GM19467 (cell line): ENCODE measurements around the gene GPC5.

Experiments used
- ATAC-seq: cut with Tn5 transposase; IDR thresholded peaks from one replicate; pipeline ENCODE4 v1.9.1; 2021; ENCODE audit warnings: mild to moderate bottlenecking, moderate library complexity; ENCODE audit not compliant: unreplicated experiment

Gene GPC5

DNA sequence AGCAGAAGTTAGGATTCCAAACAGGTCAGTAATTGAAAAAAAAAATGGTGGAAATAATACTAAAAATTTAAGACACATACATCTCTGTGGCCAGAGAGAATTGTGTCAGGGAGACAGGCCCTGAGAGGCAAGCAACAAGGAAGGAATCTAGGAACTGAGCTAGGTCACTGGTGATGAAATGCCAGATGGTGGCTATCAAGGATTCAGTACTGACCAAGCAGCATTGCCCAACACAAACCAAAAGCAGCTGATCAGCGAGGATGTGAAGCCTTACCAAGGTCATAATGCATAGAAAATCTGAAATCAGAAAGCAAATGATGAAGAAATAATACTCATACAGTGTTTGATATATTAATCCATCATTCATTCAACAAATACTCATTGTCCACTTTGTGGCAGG is 905.0 kb downstream of the GPC5 start:
- no peak for ATAC-seq

DNA sequence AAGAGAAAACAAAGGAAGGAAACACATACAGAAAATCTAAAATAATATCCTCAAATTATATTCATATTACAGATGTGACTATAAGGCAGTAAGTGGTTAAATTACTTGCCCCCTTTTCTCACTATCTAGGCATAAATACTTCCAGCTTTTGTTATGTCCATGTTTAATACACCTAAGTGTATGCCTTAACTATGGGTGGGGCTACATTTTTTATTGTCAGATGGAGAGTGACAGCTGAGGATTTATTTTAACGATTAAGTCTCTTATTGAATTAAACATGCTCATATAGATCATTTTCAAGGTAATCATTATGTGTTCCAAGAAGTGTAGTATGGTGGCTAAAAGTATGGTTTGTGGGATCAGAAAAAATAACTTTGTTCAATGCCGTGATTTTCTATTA is 909.3 kb downstream of the GPC5 start:
- ATAC-seq = no peak

DNA sequence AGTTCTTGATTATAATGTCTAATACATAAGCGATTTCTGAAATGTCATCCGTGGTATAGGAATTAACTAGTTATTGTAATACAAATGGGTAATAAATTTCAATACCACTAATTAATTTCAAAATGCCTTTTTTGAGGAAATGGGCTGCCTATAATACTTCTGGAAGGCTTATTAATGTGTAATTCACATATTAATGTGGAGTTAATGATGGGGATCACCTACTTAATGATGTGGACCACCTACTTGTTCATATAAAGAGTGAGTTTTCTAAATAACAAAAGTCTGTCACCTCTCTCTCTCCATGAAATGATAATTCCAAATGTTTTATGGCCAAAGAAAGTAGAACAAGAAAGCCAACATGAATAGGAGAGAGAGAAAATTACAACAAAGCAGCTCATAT is 914.4 kb downstream of the GPC5 start:
- ATAC-seq = no peak

DNA sequence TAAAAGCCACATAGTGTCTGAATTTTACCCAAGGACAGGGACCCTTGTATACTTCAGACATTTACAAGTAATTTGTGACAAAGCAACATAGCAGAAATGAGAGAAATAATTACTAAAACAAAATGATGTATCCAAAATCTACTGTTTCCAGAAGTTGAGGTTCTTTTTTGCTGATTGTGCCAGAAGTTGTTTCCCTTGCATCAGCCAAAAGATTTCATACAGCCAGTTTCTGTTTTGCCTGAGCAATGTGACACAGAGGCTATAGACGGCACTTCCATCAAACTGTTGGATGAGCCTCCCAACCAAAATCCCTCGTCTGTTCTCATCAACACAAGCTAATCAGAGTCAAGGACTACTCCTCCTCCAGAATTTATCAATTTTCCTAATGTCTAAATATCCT is 915.0 kb downstream of the GPC5 start:
- no peak for ATAC-seq

DNA sequence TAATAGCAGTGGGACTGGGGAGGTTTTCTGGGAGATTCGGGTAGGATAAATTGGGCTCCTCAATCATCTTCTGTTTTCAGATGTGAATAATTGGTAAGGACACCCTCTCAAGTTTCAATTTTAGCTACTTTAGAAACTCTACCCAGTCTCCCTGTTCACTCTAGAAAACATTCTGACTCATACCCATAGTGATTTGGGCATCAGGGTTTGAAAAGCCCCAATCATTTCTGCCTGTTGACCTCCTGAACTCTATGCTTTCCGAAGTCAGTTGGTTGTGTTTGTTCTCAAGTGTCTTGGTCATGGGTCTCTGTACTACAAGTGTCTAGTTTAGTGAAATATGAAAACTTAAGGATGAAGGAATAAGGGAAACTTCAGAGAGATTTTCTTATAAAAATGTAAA is 916.8 kb downstream of the GPC5 start:
- ATAC-seq = no peak

DNA sequence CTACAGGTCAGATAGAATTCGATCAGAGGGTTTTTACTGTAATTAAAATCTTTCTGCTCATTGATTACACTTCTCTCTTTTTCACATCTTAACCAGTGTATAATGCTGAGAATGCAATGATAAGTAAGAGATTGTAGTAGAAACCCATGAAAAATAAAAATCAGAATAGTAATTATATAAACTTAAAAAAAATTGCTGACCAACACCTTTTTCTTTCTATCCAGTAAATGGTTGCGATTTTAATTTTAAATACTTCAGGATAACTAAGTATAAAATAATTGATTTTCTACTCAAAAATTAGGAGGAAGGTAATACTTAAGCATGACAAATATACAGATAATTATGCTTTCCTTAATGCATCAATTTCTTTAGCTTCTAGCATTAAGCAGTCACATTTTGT is 917.6 kb downstream of the GPC5 start:
- ATAC-seq = no peak

DNA sequence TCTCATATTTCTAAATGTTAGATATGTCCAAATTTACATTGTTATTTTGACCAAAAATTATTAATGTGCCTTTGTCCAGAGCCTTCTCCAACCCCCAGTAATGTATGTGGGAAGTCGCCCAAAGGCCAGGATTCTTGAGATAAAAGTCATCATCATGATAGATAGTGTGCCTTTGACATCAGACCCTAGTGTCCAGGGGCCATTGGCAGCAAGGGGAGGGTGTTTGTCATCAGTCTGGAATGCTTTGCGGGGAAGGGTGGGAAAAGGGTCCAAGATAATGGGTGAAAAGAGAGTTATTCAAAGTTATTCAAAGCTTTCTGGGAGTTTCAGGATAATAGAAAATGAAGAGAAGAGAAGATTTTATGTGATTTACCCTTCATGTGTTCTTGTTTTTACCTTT is 918.6 kb downstream of the GPC5 start:
- no peak for ATAC-seq

DNA sequence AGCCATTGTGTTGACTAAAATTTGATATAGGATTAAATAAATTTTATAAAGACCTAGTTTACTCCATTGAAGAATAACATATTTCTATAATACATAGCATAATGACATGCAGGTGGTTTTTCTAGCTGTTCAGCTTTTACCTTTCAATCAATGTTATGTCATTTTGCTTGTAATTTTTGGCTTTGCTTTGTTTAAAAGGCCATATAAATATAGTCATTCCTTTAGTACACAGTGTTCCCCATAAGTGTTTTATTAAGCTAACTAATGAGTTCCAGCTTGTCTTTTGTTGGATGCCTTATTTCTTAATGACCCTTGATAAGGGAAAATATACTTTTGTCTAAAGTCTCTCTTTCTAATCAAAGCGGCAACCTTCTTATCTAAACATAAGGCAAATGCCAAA is 921.9 kb downstream of the GPC5 start:
- no peak for ATAC-seq

DNA sequence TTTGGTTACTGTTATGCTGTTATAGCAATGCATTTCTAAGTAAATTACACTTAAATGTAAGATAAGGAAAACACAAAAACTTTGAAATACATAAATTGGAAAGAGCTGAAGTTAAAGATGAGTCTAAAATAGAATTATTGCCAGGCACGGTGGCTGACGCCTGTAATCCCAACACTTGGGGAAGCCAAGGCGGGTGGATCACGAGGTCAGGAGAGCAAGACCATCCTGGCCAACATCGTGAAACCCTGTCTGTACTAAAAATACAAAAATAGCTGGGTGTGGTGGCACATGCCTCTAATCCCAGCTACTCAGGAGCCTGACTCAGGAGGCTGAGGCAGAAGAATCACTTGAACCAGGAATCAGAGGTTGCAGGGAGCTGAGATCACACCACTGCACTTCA is 922.8 kb downstream of the GPC5 start:
- ATAC-seq = no peak

DNA sequence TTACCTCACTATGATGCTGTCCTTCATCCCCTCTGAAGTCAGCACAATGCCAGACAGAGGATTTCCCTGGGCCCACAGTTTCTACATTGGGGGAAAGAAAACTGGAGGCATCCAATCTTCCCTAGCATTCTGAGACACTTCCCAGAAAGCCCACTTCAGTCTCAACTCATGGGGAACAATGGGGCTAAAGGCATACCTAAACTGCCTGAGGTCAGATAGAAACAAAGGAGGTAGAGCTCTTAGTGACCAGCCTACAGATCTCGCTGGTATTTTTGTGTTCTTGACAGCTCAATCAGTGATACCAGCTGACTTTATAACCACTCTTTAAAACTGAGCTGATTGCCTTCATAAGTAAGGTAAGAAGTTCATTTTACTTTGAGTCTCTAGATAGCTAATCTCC is 947.2 kb downstream of the GPC5 start:
- no peak for ATAC-seq

DNA sequence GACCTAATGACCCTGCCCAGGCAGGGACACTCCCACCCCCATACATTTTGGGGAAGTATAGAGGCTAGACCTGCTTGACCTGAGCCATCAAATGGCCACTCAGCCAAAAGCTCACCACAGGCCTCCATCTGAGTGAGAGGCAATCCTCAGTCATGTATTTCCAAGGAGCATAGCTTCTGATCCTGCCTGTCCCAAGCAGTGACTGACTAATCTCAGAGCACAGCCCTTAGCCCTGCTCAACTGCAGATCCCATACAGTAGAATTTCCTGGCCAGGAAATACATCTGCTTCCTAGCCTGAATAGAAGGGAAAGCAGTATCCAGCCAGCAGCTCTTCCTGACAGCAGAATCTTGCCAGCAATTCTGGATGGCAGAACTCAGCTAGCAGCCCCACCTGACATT is 947.6 kb downstream of the GPC5 start:
- ATAC-seq = no peak

DNA sequence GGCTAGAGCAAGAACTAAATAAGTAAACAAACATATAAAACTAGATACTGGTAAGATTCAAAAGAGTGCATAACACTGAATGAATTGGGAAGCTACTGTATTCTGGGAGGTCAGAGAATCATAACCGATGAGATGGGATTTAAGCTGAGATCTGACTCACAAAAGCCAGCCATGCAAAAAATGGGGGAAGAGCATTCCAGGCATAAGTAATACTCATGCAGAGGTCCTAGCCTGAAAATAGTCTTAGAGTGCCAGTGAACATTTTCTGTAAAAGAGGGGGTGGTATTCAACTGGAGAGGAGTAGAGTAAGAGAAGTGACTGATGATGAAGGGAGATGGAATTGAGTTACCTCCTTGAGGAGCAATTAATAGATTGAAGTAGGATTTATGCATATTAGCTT is 956.2 kb downstream of the GPC5 start:
- ATAC-seq = no peak

DNA sequence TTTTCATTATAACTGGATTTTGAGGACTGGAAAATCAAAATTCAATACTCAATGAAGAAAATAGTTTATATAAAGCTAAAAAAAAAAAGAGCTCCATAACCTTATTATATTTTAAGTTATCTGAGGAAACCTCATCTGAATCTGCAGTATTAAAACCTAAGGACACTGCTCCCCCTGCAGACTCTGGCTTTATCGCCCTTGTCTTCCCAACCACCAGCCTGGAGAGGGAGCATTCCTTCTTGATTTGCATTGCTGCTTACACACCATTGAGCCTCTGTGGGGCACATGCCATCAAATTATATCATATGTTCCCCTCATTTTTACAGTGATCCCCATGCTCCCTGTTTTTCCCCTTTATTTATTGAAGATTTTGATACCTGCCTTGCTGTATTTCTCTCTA is 956.8 kb downstream of the GPC5 start:
- no peak for ATAC-seq

DNA sequence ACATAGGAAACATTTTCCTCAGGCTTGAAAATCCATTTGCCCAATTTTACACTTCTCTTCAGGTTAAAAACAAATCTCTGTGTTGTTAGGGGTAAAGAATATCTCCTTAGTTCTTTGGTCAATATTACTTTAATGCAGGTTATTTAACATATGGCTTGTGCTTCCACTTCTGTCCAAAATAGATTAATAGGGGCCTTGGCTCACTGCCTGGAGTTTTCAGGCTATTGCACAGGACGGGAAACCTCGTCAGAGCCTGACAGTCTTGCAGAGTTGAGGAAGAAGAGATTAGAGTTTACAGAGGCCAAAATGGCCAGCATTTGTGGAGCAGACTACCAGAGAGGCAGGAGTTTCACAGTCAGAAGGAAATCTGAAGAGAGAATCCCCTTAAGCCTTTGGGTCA is 964.3 kb downstream of the GPC5 start:
- no peak for ATAC-seq

DNA sequence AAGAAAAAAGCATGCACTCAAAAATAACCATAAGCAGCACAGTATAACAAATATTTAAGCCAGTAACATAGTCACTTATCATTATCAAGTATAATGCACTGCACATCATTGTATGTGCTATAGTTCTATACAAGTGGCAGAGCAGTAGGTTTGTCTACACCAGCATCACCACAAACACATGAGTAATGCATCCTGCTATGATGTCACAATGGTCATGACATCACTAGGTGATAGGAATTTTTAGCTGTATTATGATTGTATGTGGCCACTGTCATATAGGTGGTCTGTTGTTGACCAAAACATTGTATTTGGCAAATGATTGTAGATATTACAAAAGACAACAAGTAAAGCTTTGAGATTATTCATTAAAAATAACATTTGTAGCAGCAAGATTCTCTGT is 967.5 kb downstream of the GPC5 start:
- no peak for ATAC-seq

DNA sequence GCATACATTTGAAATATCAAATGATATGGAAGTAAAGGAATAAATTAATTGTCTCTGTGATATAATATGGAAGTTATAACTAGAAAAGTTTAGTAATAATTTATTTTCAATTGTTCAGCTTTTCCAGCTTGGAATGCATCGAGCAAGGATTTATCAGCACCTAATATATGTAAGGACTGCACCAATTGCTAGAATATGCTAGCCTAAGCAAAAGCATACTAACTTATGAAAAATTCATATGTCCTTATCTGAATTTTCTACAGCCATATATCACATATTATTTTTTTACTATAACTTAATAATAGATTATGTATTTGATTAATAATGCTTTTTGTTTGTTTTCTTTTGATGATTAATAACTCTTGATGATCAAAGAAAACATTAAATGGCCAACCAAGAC is 979.0 kb downstream of the GPC5 start:
- no peak for ATAC-seq

DNA sequence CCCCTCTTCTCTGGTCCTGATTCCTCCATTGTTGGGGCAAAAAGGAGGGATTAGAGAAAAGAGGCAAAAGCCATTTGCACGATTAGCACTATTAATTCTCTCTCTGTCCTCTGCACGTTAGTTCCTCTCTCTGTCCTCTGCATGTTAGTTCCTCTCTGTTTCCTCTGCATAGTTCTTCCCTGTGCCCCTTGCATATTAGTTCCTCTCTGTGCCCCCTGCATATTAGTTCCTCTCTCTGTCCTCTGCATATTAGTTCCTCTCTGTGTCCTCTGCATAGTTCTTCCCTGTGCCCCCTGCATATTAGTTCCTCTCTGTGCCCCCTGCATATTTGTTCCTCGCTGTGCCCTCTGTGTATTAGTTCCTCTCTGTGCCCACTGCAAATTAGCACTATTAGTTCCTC is 981.0 kb downstream of the GPC5 start:
- no peak for ATAC-seq

DNA sequence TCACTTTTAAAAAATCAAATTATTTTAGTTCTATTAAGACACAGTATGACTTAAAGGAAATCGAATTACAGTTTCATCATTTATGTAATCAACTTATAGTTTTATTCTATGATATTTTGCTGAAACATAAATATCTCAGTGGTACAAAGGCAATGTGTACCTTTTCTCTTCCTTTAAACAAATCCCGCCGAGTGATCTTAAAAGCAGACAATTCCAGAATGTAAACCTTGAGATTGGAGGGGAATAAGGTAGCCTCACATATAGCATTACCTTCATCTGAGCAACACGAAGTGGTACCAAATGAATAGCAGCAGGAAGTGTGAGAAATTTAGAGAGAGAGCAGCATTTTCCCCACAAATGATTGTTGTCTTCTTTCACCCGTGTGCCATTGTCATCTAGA is 986.0 kb downstream of the GPC5 start:
- ATAC-seq = no peak

DNA sequence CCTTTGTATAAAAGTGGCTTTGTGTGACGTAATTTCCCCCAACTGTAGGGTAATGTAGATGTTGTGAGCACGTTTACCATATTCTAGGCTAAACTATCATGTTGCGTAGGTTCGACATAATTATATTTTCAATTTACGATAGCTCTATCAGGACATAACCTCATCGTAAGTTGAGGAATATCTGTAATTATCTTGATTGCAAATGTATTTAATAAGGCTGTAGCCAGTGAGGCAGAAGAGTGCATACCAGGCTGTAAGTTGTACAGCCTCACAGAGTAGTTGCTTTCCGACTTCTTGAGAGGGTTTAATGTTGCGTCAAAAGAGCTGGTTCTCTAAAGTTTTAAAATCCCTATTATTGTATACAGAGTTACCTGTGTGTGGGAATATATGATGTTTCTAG is 988.8 kb downstream of the GPC5 start:
- no peak for ATAC-seq

DNA sequence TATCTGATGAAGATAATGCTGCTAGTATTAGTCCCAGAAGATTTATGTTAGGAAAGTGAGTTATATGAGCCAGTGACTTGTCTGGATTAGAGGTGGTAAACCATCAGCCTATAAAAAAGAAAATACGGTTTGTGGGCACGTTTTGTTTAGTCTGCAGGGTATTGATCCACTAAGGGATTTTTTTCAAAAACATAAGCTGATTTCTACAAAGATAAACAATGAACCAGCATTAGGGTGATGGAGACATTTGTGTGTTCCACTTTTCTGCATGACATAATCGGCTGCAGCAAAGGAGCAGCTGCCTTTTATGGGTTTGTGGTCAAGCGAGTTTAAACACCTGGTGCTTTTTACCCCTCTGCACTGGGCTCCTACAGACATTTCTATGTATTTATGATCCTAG is 991.8 kb downstream of the GPC5 start:
- ATAC-seq = no peak

DNA sequence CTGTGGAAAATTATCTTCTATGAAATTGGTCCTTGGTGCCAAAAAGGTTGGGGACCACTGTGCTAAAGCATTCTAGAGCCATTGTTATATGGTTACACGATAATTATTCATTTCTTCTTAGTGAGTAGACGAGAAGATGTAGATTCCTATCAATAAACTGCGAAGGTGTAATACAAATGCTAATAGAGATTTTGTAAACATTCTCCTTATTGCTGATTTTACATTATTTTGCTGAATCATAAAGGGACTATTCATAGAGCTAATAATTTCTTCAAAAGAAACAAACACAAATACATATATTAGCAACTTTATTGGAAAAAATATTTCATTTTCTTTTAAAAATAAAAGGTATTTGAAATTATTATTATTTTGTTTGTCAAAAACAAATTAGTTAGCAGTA is 1005.2 kb downstream of the GPC5 start:
- ATAC-seq = no peak

DNA sequence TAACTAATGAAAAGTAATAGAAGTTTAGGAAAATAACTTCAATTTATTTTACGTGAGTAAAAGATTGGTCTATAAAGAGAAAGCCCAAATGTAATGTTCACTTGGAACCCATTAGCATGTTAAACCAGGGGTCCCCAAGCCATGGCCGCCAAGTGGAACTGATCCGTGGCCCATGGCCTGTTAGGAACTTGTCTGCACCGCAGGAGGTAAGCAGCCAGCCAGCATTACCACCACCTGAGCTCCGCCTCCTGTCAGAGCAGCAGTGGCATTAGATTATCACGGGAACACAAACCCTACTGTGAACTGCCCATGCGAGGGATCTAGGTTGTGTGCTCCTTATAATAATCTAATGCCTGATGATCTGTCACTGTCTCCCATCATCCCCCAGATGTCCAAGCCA is 1009.4 kb downstream of the GPC5 start:
- ATAC-seq = no peak

DNA sequence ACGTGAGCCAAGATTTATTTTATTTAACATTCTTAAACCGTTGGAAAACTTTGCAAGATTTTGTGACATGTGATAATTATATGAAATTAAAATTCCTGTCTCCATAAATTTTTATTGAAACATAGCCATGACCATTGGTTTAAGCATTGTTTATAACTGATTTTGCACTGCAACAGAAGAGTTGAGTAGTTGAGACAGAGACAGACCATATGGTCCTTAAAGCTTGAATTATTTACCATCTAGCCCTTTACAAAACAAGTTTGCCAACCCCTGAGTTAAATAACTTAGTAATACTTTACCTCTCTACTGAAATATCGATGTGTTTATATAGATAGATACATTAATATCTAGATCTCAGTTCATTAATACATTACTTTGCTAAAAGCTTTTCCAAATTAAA is 1014.1 kb downstream of the GPC5 start:
- ATAC-seq = no peak

DNA sequence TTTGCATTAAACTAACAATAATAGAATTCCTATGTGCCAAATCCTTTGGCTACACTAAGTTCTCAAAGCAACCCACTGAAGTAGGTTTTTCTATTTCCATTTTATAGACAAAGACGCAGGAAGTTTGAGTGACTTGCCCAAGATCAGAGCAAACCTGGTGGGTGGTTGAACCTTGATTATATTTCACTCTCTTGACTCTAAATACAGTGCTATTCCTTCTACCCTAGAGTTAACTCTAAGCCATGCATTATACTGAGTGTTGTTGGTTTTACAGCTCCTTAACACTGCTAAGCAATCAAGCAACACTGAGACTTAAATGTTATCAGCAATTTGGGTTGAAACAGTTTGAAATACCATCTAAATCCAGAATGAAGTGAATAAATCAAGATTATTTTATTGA is 1014.6 kb downstream of the GPC5 start:
- no peak for ATAC-seq
